ENCODE measurements around the gene LMAN2.

The LMAN2 gene

GRCh38 chr5:177369645-177370440 lies 18.4 kb upstream of the LMAN2 start:
- Histone ChIP-seq H3K4me1 (ENCODE audit: control insufficient read depth, insufficient read depth, low read length) (peaks cover 24% of the 10 kb centered on the region), H3K27ac (ENCODE audit: low read depth, low read length) (peak overlapping the region; percentile 50), H3K36me3 (ENCODE audit: control insufficient read depth, insufficient read depth, low read length) (peaks cover 5% of the 10 kb centered on the region; the same call in 1 of the 2 replicates), H3K9me3 (ENCODE audit: control insufficient read depth, insufficient read depth, low read length) (no peaks in the 10 kb centered on the region), H3K27me3 (ENCODE audit: control insufficient read depth, insufficient read depth, low read length) (peaks cover 15% of the 10 kb centered on the region), H3K9ac (ENCODE audit: low read depth, low read length) (no peak overlapping the region), H3K4me3 (ENCODE audit: low read depth, low read length) (no peak overlapping the region)

- H3K27ac ChIP-seq (ENCODE audit: low read depth, low read length) = no peak overlapping the region
- H3K4me1 ChIP-seq (ENCODE audit: control insufficient read depth, insufficient read depth, low read length) = peaks cover 20% of the 10 kb centered on the region
- H3K27me3 ChIP-seq (ENCODE audit: control insufficient read depth, insufficient read depth, low read length) = peaks cover 15% of the 10 kb centered on the region
- no peaks in the 10 kb centered on the region for H3K9me3 ChIP-seq (ENCODE audit: control insufficient read depth, insufficient read depth, low read length)
- H3K9ac ChIP-seq (ENCODE audit: low read depth, low read length) = no peak overlapping the region
- no peak overlapping the region for H3K4me3 ChIP-seq (ENCODE audit: low read depth, low read length)
- H3K36me3 ChIP-seq (ENCODE audit: control insufficient read depth, insufficient read depth, low read length) = peaks cover 5% of the 10 kb centered on the region; the same call in 1 of the 2 replicates
Measured at GRCh38 chr5:177368869-177369644, 17.6 kb upstream of the LMAN2 start.

GRCh38 chr5:177367981-177368868 lies 16.8 kb upstream of the LMAN2 start:
- no peak overlapping the region for H3K27ac ChIP-seq (ENCODE audit: low read depth, low read length)
- no peaks in the 10 kb centered on the region for H3K9me3 ChIP-seq (ENCODE audit: control insufficient read depth, insufficient read depth, low read length)
- no peak overlapping the region; the same call in 1 of the 2 replicates for H3K4me3 ChIP-seq (ENCODE audit: low read depth, low read length)
- H3K9ac ChIP-seq (ENCODE audit: low read depth, low read length) = no peak overlapping the region
- H3K27me3 ChIP-seq (ENCODE audit: control insufficient read depth, insufficient read depth, low read length) = peaks cover 15% of the 10 kb centered on the region
- peaks cover 16% of the 10 kb centered on the region for H3K4me1 ChIP-seq (ENCODE audit: control insufficient read depth, insufficient read depth, low read length)
- peaks cover 5% of the 10 kb centered on the region; the same call in 1 of the 2 replicates for H3K36me3 ChIP-seq (ENCODE audit: control insufficient read depth, insufficient read depth, low read length)

GRCh38 chr5:177367323-177367848 lies 15.9 kb upstream of the LMAN2 start:
- Histone ChIP-seq H3K27me3 (ENCODE audit: control insufficient read depth, insufficient read depth, low read length) (peaks cover 15% of the 10 kb centered on the region), H3K9ac (ENCODE audit: low read depth, low read length) (no peak overlapping the region), H3K9me3 (ENCODE audit: control insufficient read depth, insufficient read depth, low read length) (no peaks in the 10 kb centered on the region), H3K27ac (ENCODE audit: low read depth, low read length) (no peak overlapping the region), H3K4me3 (ENCODE audit: low read depth, low read length) (peak overlapping the region; percentile 75), H3K36me3 (ENCODE audit: control insufficient read depth, insufficient read depth, low read length) (peaks cover 5% of the 10 kb centered on the region; the same call in 1 of the 2 replicates), H3K4me1 (ENCODE audit: control insufficient read depth, insufficient read depth, low read length) (peaks cover 21% of the 10 kb centered on the region)

- H3K27ac ChIP-seq (ENCODE audit: low read depth, low read length) = peak overlapping the region; percentile 89
- H3K4me3 ChIP-seq (ENCODE audit: low read depth, low read length) = peak overlapping the region; percentile 75
- H3K9me3 ChIP-seq (ENCODE audit: control insufficient read depth, insufficient read depth, low read length) = no peaks in the 10 kb centered on the region
- peak overlapping the region; percentile 71 for H3K9ac ChIP-seq (ENCODE audit: low read depth, low read length)
- peaks cover 27% of the 10 kb centered on the region for H3K4me1 ChIP-seq (ENCODE audit: control insufficient read depth, insufficient read depth, low read length)
- H3K27me3 ChIP-seq (ENCODE audit: control insufficient read depth, insufficient read depth, low read length) = peaks cover 17% of the 10 kb centered on the region
- no peaks in the 10 kb centered on the region for H3K36me3 ChIP-seq (ENCODE audit: control insufficient read depth, insufficient read depth, low read length)
Measured at GRCh38 chr5:177366528-177367322, 15.3 kb upstream of the LMAN2 start.

- peak overlapping the region; percentile 89 for H3K27ac ChIP-seq (ENCODE audit: low read depth, low read length)
- H3K27me3 ChIP-seq (ENCODE audit: control insufficient read depth, insufficient read depth, low read length) = peaks cover 17% of the 10 kb centered on the region
- H3K4me1 ChIP-seq (ENCODE audit: control insufficient read depth, insufficient read depth, low read length) = peaks cover 23% of the 10 kb centered on the region
- H3K9ac ChIP-seq (ENCODE audit: low read depth, low read length) = peak overlapping the region; percentile 43; the same call in 1 of the 2 replicates
- no peaks in the 10 kb centered on the region for H3K36me3 ChIP-seq (ENCODE audit: control insufficient read depth, insufficient read depth, low read length)
- H3K9me3 ChIP-seq (ENCODE audit: control insufficient read depth, insufficient read depth, low read length) = no peaks in the 10 kb centered on the region
- peak overlapping the region; percentile 75 for H3K4me3 ChIP-seq (ENCODE audit: low read depth, low read length)
Measured at GRCh38 chr5:177365845-177366527, 14.5 kb upstream of the LMAN2 start.

GRCh38 chr5:177364159-177364962 lies 12.9 kb upstream of the LMAN2 start:
- H3K4me3 ChIP-seq (ENCODE audit: low read depth, low read length) = no peak overlapping the region
- peaks cover 17% of the 10 kb centered on the region for H3K27me3 ChIP-seq (ENCODE audit: control insufficient read depth, insufficient read depth, low read length)
- no peaks in the 10 kb centered on the region for H3K36me3 ChIP-seq (ENCODE audit: control insufficient read depth, insufficient read depth, low read length)
- no peaks in the 10 kb centered on the region for H3K9me3 ChIP-seq (ENCODE audit: control insufficient read depth, insufficient read depth, low read length)
- no peak overlapping the region for H3K27ac ChIP-seq (ENCODE audit: low read depth, low read length)
- no peak overlapping the region for H3K9ac ChIP-seq (ENCODE audit: low read depth, low read length)
- H3K4me1 ChIP-seq (ENCODE audit: control insufficient read depth, insufficient read depth, low read length) = peaks cover 17% of the 10 kb centered on the region

GRCh38 chr5:177363565-177363964 lies 12.1 kb upstream of the LMAN2 start:
- H3K36me3 ChIP-seq (ENCODE audit: control insufficient read depth, insufficient read depth, low read length) = no peaks in the 10 kb centered on the region
- no peak overlapping the region for H3K9ac ChIP-seq (ENCODE audit: low read depth, low read length)
- no peak overlapping the region for H3K27ac ChIP-seq (ENCODE audit: low read depth, low read length)
- peak overlapping the region; percentile 76 for H3K4me3 ChIP-seq (ENCODE audit: low read depth, low read length)
- no peaks in the 10 kb centered on the region for H3K9me3 ChIP-seq (ENCODE audit: control insufficient read depth, insufficient read depth, low read length)
- H3K4me1 ChIP-seq (ENCODE audit: control insufficient read depth, insufficient read depth, low read length) = peaks cover 17% of the 10 kb centered on the region
- H3K27me3 ChIP-seq (ENCODE audit: control insufficient read depth, insufficient read depth, low read length) = peaks cover 15% of the 10 kb centered on the region

Data from HUES48 (cell line).